T-helper 1 cell (primary cell): ENCODE results near the gene INTS2.
A peak's percentile ranks its signal among the peaks of the same experiment; 100 is the strongest.
"Not testable (repeated sequence)": the region's sequence is repeated elsewhere in the genome, so short reads cannot be mapped to it uniquely, and the experiment has no call there.

Experiments used
- DNase-seq, 5 donors: peaks; one replicate each; pipeline ENCODE4 v3.0.0-alpha.2; 2012 to 2020

INTS2 gene

DNA sequence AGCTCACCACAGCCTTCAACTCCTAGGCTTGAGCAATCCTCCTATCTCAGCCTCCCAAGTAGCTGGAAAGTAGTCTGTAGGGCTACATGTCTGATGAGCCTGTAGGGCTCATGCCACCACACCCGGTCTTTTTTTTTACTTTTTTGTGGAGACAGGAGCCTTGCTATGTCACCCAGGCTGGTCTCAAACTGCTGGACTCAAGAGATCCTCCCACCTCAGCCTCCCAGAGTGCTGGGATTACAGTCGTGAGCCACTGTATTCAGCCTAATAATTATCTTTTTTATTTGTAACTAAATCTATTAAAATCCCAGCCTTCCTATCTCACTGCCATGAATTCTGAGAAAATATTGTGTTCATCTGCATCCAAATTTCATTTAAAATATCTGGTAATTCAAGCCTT is 79.5 kb downstream of the INTS2 start:
- DNase-seq = no peak

DNA sequence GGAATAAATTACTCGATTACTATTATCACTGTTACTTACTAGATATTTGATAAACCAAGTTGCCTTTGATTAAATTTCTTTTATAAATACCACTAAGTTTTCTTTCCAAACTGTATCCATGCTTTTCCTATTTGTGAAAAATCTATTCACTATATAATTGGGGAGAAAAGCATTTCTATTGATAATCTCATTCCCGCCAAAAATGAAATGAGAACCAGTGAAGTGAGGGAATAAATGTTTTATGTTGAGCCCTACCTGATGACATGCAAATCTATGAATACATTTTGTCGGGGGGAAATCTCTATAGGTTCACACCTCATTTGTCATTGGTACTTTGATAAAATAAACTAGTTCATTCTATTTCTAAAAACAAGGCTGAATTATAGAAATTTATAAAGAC is 80.1 kb downstream of the INTS2 start:
- DNase-seq = no peak

DNA sequence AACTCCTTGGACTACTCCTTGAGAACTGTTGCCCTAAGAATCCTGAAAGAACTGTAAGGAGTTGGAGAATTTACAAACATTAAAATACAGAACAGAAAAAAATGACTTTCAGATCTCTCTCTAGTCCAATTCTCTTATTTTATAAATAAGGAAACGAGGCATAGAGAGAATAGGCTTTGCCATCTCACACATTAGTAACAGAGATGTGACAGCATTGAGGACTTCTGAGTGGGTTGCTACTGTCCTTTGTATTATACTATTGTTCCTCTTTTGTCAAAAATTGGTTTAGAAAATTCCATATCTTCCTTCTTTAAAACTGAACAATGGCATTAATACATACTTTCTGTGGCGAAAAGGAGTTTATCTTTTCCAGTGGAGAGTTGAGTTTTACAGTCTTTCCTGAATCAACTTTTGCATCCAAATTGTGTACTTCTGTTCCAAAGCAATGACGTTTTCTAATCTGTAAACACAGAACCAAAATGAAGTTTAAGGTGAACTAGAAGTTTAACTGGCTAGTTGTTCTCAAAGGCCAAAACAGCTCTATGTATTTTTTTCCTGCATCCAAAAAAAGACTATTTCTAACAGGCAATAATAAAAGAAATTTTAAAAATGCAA is 80.9 kb downstream of the INTS2 start:
- no peak for DNase-seq

GRCh38 chr17:61846088-61846487 is 81.7 kb downstream of the INTS2 start:
- no peak for DNase-seq

DNA sequence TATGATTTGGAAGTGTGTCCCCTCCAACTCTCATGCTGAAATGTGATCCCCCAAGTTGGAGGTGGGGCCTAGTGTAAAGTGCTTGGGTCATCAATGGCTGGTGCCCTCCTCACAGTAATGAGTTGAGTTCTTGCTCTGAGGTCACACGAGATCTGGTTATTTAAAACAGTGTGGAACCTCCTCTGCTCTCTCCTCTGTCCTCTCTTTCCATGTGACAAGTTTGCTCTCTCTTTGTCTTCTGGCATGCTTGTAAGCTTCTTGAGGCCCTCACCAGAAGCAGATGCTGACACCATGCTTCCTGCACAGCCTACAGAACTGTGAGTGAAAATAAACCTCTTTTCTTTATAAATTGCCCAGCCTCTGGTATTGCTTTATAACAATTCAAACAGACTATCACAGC is 84.3 kb downstream of the INTS2 start:
- DNase-seq = no peak

DNA sequence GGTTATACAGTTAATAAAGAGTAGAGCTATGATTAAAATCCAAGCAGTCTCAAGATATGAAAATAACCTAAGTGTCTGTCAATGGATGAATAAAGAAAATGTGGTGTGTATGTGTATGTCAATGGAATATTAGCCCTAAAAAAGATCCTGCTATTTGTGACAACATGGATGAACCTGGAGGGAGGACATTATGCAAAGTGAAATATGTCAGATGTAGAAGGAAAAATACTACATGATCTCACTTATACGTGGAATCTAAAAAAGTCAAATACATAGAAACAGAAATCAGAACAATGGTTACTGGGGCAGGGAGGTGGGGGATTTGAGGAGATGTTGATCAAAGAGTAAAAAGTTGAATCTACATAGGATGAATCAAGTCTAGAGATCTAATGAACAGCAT is 84.9 kb downstream of the INTS2 start:
- no peak for DNase-seq

DNA sequence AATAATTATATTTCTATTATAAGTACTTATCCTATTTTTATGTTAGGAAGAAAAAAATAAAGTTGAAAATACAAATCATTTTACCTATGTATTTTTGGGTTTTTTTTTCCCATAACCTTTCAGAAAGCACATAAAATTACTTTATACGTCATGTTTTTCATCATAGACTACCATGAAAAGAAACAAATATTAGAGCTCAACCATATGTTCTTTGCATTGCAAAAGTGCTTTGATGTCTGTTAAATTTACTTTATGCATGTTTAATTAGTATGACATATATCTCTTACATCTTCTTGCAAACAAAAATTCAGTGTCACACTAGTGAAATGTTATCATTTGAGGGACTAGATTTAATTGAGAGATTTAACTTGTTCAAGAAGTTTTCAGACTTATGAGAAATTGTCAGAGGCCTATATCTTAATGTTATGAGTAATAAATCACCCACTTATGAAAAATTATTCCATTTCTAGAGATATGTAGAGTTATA is 88.4 kb downstream of the INTS2 start:
- no peak for DNase-seq

DNA sequence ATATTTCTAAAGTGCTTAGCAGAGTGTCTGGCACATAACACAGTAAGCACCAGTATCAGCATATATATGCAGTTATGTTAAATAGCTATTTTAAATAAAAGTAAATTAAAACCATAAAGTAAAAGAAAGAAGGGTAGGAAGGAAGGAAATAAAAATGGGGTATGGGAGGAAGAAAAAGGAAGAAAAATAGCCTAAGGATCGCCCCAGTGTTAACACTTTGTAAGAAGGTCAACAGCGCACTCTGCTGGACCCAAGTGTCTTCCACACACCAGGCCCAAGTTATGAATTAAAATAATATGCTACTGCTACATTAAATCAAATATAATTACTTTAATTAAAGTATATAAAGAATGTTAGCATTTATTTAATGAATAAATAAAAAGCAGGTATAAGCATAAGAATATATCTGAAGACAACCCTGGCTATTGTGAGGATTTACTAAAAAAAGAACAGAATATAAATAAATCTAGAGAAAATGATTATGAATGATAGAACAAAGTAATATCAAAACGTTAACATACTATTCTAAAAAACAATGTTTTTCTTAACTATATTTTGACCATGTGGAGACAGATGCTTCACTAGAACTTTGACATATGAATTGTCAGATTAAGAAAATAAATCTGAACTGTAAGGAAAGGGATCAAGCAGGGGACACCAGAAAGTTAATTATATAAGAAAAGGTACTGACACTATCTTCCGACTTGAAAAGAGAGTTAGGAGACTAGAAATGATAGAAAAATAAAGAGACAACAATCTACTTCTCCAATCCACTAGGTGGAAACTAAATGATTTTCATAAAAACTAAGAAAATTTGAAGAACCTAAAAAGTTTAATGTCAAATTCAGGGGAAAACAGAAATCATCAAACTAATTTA is 90.4 kb downstream of the INTS2 start:
- DNase-seq = peak; percentile 8 to 46 (median 23)

DNA sequence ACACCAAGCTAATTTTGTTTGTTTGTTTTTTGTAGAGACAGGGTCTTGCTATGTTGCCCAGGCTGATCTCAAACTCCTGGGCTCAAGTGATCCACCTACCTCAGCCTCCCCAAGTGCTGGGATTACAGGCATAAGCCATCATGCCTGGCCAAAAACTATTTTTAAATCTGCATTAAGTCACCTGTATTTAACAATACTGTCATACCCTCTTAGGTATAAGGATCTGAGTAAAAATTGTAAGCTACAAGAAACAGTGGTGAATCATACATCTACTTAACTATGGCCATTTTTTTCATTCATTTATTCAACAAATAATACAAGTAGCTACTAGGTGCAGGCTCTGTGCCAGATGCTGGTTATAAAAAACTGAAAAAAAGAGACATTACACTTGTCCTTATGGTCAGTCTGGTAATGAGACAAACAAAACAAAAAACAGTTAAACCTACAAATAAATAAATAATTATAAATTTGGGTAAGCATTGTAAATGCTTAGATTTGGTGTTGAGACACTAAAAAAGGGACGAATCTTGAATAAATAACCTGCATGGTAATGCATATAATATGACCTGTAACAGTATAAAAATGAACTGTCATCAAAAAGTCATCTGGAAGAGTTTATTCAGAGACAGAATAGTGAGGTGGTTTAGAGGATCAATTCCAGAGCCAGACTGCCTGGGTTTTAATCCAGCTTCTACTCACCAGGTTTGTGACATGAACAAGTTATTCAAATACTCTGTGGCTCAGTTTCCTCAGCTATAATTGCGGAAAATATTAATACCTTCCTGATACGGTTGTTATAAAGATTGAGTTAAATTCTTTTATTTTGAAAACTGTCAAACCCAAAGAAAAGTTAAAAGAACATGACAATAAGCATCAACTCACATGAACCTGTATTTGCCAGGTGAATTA is 91.3 kb downstream of the INTS2 start:
- DNase-seq = no peak

DNA sequence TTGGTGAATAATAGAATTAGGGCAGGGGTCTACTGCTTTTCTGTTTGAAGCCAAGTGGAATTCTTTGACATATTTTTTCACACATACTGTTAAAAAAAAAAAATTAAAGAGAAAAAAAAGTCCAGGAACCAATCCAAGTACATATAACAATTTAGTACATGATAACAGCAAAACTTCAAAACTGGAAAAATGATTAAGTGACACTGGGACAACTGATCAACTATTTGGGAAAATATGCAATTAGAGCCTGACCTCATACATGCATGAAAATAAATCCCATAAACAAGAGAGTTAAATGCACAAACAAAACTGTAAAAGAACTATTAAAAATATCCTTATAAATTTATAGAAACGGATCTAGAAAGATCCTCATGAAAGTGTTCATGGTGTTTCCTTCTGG is 92.2 kb downstream of the INTS2 start:
- no peak for DNase-seq

DNA sequence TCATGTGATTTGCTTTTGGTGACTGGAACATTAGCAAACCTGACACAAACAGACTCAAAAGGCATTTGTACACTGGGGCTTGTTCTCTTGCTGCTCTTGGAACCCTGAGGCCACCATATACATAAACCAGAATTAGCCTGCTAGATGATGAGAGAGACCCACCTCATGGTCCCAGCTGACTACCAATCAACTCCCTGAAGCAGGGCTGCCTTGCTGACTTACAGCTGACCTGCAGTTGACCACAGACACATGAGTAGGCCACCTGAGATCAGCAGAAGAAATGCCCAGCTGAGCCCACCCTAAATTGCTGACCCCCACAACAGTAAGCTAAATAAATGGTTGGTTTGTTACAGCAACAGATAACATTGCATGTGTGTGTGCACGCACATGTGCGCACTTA is 93.2 kb downstream of the INTS2 start:
- DNase-seq = no peak

- DNase-seq = no peak
These were observed 94.1 kb downstream of the INTS2 start for GRCh38 chr17:61833536-61834193.

DNA sequence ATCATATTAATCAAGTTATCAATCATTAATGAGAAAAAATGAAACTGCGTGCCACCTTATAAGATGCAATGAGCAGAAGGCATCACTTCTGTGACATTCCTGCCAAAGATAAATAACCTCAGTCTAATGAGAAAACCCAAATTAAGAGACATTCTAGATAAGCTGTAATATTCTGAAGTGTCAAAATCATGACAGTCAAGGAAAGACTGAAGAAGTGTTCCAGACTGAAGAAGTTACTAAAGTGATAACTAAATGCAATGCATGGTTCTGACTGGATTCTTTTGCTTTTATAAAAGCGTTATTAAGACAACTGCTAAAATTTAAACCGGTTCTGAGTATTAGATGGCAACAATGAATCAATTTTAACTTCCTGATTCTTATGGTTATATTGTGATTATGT is 95.3 kb downstream of the INTS2 start:
- no peak for DNase-seq

DNA sequence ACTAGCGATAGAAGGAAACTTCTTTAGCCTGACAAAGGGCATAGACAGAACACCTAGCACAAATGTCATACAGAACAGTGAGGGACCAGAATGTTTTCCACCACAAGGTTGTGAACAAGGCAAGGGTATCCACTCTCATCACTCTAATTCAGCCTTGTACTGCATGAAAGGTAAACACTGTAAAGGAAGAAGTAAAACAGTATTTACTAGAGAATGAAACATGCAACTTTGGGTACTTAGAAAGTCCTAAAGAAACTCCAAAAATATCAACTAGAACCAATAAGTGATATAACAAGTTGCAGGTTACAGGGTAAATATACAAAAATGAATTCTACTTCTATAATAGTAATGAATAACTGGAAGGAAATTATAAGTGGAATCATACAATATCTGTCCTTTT is 96.7 kb downstream of the INTS2 start:
- no peak for DNase-seq

DNA sequence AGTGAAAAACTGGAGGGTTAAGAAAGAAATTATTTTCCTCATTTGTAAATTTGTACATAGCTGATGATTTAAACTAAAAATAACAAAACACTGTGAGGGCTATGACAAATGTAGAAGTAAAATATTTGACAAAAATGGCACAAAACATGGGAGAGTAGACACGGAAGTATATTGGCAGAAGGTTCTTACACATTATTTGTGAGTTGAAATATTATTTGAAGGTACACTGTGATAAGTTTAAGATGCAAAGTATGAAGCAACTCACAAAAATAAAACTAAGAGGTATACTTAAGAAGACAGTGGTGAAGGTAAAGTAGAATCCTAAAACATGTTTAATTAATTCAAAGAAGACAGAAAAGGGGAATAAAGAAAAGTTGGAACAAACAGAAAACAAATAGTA is 99.1 kb downstream of the INTS2 start:
- DNase-seq = no peak

DNA sequence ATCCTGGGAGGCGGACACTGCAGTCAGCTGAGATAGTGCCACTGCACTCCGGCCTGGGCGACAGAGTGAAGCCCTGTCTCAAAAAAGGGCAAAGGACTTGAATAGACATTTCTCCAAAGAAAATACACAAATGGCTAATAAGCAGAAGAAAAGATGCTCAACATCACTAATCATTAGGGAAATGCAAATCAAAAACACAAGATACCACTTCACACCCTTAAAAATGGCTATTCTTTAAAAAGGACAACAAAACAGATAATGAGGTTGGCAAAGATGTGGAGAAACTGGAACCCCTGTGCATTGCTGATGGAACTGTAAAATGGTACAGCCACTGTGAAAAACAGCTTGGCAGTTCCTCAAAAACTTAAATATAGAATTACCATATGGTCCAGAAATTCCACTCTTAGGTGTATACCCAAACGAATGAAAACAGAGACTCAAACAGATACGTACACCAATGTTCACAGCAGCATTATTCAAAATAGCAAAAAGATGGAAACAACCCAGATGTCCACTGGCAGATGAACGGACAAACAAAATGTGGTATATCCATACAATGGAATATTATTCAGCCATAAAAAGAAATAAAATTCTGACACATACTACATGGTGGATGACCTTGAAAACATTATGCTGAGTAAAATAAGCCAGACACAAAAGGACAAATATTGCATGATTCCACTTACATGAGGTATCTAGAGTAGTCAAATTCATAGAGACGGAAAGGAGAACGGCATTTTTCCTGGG is 100.0 kb downstream of the INTS2 start:
- no peak for DNase-seq

DNA sequence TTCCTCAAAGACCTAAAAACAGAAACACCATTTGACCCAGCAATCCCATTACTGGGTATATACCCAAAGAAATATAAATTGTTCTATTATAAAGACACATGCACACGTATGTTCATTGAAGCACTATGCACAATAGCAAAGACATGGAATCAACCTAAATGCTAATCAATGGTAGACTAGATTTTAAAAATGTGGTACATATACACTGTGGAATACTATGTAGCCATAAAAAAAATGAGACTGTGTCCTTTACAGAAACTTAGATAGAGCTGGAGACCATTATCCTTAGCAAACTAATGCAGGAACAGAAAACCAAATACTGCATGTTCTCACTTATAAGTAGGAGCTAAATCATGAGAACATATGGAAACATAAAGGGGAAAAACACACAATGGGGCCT is 100.9 kb downstream of the INTS2 start:
- not testable (repeated sequence) for DNase-seq

- not testable (repeated sequence) for DNase-seq
These were observed 101.6 kb downstream of the INTS2 start for GRCh38 chr17:61826198-61826597.

- no peak for DNase-seq
These were observed 102.2 kb downstream of the INTS2 start for GRCh38 chr17:61825448-61826137.

DNA sequence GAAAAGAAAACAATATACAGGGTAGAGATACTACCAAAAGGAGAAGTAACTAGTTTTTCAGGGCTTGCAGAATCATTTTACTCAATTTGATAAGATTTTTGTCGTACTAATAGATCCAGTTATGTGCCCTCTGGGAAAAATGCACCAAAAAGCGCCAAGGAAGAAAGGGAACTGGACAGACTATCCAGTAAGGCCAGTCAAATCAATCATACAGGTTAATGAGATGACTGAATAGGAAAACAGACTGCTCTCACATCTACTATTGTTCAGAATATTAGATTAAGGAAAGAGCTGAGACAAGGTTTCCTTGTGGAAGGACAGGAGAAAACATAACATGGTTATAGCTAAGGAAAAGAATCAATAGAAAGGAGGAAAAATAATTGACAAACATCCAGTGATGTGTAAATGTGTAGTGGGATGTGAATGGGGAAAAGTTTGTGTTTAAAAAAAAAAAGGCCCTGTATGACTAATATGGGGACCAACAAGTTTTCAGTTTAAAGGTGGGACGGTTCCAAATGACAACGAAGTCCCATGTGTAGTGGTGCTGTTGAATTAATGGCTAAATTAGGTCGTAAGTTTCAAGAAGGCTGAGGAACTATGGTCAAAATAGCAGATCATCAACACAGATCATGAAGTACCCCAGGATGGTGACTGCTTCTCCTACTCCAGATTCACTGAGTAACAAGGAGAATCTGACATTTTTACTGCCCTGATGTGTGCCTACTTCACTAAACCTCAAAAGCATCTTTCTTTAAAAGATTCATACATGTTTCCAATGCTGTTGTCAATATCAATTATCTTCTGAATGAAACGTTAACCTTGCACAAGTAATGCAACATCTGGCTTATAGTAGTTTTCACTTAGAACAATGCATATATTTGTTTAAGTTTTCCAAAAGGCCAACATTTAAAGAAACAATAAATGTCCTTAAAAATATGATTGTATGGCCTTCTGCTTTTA is 105.2 kb downstream of the INTS2 start:
- DNase-seq = no peak
